AG10803 (cell line): ENCODE data around the gene CDH5.

ENCODE experiments used
- DNase-seq: peaks from one replicate; pipeline ENCODE4 v3.0.0; 2010; ENCODE audit warnings: low read depth
- H3K4me3 ChIP-seq: 2 replicates; pipeline ENCODE4 v1.5.1; 2011; ENCODE audit warnings: mild to moderate bottlenecking, low read length, control low read depth
- CTCF ChIP-seq: conservative IDR thresholded peaks from 2 replicates; pipeline ENCODE4 v1.5.1; 2011; ENCODE audit warnings: mild to moderate bottlenecking, low read length, control low read depth, inconsistent platforms

The CDH5 gene

GRCh38 chr16:66360624-66361324, 5.7 kb upstream of the CDH5 start:
- DNase-seq, result no peak

GRCh38 chr16:66361604-66362135, 4.8 kb upstream of the CDH5 start:
- no peak for DNase-seq
- no peak for TF ChIP-seq CTCF

More at GRCh38 chr16:66360624-66361324, 5.7 kb upstream of the CDH5 start:
- H3K4me3 ChIP-seq, result no peak overlapping the region
- TF ChIP-seq CTCF, result no peak

GRCh38 chr16:66363211-66363777, 3.2 kb upstream of the CDH5 start:
- no peak for DNase-seq
- H3K4me3 ChIP-seq, result no peak overlapping the region

More at GRCh38 chr16:66361604-66362135, 4.8 kb upstream of the CDH5 start:
- H3K4me3 ChIP-seq, result no peak overlapping the region

GRCh38 chr16:66364117-66364958, 2.2 kb upstream of the CDH5 start:
- H3K4me3 ChIP-seq, result no peak overlapping the region
- no peak for TF ChIP-seq CTCF
- peak; percentile 80 for DNase-seq

More at GRCh38 chr16:66363211-66363777, 3.2 kb upstream of the CDH5 start:
- no peak for TF ChIP-seq CTCF

DNA sequence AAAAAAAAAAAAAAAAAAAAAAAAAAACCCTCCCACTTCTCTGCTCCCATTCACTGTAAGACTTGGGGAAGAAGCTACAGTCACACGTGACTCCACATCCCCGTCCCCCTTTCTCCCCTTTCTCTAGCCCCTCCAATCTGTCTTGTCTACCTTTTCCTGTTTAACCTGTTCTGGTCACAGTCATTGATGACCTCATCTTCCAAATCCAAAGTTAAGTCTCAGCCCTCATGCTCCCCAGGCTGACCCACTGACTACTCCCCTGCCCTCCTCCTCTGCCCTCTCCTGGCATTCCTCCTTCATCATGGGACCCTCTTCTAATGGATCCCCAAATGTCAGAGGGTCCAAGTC, 1.6 kb upstream of the CDH5 start:
- no peak overlapping the region for H3K4me3 ChIP-seq
- DNase-seq, result no peak
- TF ChIP-seq CTCF, result no peak

GRCh38 chr16:66365651-66366050, 840 bp upstream of the CDH5 start:
- no peak for TF ChIP-seq CTCF
- no peak for DNase-seq
- no peak overlapping the region for H3K4me3 ChIP-seq
